HL-60/S4 treated with phorbol 12-myristate 13-acetate at 8.2 ng/mL for 4 days and 3 days (cell line): Measurements from ENCODE around the gene CACNA1G.

ENCODE experiments used
- in situ Hi-C: fragments of 300-500 bp; cut with MboI; formaldehyde crosslinking; loops from 2 replicates; pipeline ENCODE4 v1.15.0; 2022; ENCODE audit warnings: low sequenced_read_pairs

CACNA1G gene

GRCh38 chr17:50642722-50643656, 82.5 kb downstream of the CACNA1G start:
- in situ Hi-C loops, result no loop called here

- in situ Hi-C loops, result no loop called here
Measured at GRCh38 chr17:50645748-50646682, 85.5 kb downstream of the CACNA1G start.

GRCh38 chr17:50647187-50647586, 86.7 kb downstream of the CACNA1G start:
- in situ Hi-C loops, result no loop called here

GRCh38 chr17:50649042-50649908, 88.8 kb downstream of the CACNA1G start:
- in situ Hi-C loops, result no loop called here

GRCh38 chr17:50651661-50652060, 91.1 kb downstream of the CACNA1G start:
- in situ Hi-C loops, result no loop called here

- in situ Hi-C loops, result no loop called here
Measured at GRCh38 chr17:50653738-50654137, 93.2 kb downstream of the CACNA1G start.

- in situ Hi-C loops, result no loop called here
Measured at GRCh38 chr17:50656509-50656908, 96.0 kb downstream of the CACNA1G start.

GRCh38 chr17:50657054-50657453, 96.5 kb downstream of the CACNA1G start:
- in situ Hi-C loops, result no loop called here

- in situ Hi-C loops, result no loop called here
Measured at GRCh38 chr17:50657627-50658026, 97.1 kb downstream of the CACNA1G start.

GRCh38 chr17:50658616-50659015, 98.1 kb downstream of the CACNA1G start:
- in situ Hi-C loops, result no loop called here

GRCh38 chr17:50659179-50659578, 98.7 kb downstream of the CACNA1G start:
- in situ Hi-C loops, result no loop called here

- in situ Hi-C loops, result no loop called here
Measured at GRCh38 chr17:50660042-50660886, 99.7 kb downstream of the CACNA1G start.

- in situ Hi-C loops, result no loop called here
Measured at GRCh38 chr17:50660887-50661345, 100.4 kb downstream of the CACNA1G start.

GRCh38 chr17:50661348-50661747, 100.8 kb downstream of the CACNA1G start:
- in situ Hi-C loops, result no loop called here

- in situ Hi-C loops, result no loop called here
Measured at GRCh38 chr17:50661795-50662391, 101.4 kb downstream of the CACNA1G start.

- in situ Hi-C loops, result no loop called here
Measured at GRCh38 chr17:50662632-50663225, 102.2 kb downstream of the CACNA1G start.

GRCh38 chr17:50663812-50664374, 103.4 kb downstream of the CACNA1G start:
- in situ Hi-C loops, result no loop called here

GRCh38 chr17:50664788-50665458, 104.4 kb downstream of the CACNA1G start:
- in situ Hi-C loops, result no loop called here
